Caco-2 (cell line): ENCODE results near the gene CCT7. TPM values are rescaled to one million over a fixed set of nuclear protein-coding genes. Genes with fewer than 3 reads are reported as not detected.

Experiments used
- BruUV-seq: library from RNA; stranded (reverse); fragments of 400-500 nt; replicated peaks from 2 replicates; lab custom pipeline; 2021; lab: Mats Ljungman, UMichigan
- CTCF ChIA-PET: fragments of 300-600 bp; sonication (Branson Sonifier 250); formaldehyde crosslinking; loops from one replicate; lab custom pipeline; 2022; ENCODE audit warnings: antibody characterized with exemption; lab: Charles Lee
- POLR2A ChIA-PET: fragments of 300-600 bp; sonication (Branson Sonifier 250); formaldehyde crosslinking; loops from one replicate; lab custom pipeline; 2022; ENCODE audit warnings: antibody characterized with exemption; lab: Charles Lee
- DNase-seq, 2 experiments: peaks; one replicate each; pipeline versions ENCODE4 v3.0.0 to v3.0.0-alpha.2; 2020 to 2022
- H3K27me3 ChIP-seq: replicated peaks from 2 replicates; pipeline ENCODE4 v1.6.0; 2011; ENCODE audit warnings: low read length; ENCODE audit not compliant: control insufficient read depth, insufficient read depth
- H3K36me3 ChIP-seq: 2 replicates; pipeline ENCODE4 v1.5.1; 2011; ENCODE audit warnings: low read length; ENCODE audit not compliant: control insufficient read depth, insufficient read depth
- H3K4me1 ChIP-seq: fragments of 250-450 bp; sonication (Bioruptor Pico); 2 replicates; pipeline ENCODE4 v1.5.1; 2020; ENCODE audit warnings: mild to moderate bottlenecking
- H3K4me3 ChIP-seq: 2 replicates; pipeline ENCODE4 v1.5.1; 2011; ENCODE audit warnings: low read depth, mild to moderate bottlenecking, control low read depth, low read length
- H3K9me3 ChIP-seq: fragments of 250-450 bp; sonication (Bioruptor Pico); 2 replicates; pipeline ENCODE4 v1.5.1; 2020; ENCODE audit warnings: mild to moderate bottlenecking, moderate library complexity
- H3K27ac Mint-ChIP-seq: one replicate; pipeline ENCODE4 v1.8.0; 2022; ENCODE audit warnings: mixed read lengths; ENCODE audit not compliant: unreplicated experiment
- H3K27me3 Mint-ChIP-seq: one replicate; pipeline ENCODE4 v1.8.0; 2022; ENCODE audit warnings: mixed read lengths; ENCODE audit not compliant: insufficient read depth, unreplicated experiment
- H3K36me3 Mint-ChIP-seq: one replicate; pipeline ENCODE4 v1.8.0; 2022; ENCODE audit warnings: mild to moderate bottlenecking, mixed read lengths; ENCODE audit not compliant: insufficient read depth, unreplicated experiment
- H3K4me1 Mint-ChIP-seq: one replicate; pipeline ENCODE4 v1.8.0; 2022; ENCODE audit warnings: low read depth, mixed read lengths; ENCODE audit not compliant: unreplicated experiment
- H3K4me3 Mint-ChIP-seq: one replicate; pipeline ENCODE4 v1.8.0; 2022; ENCODE audit warnings: mild to moderate bottlenecking, moderate library complexity, mixed read lengths; ENCODE audit not compliant: unreplicated experiment
- H3K9me3 Mint-ChIP-seq: one replicate; pipeline ENCODE4 v1.8.0; 2022; ENCODE audit warnings: mixed read lengths; ENCODE audit not compliant: unreplicated experiment
- intact Hi-C: fragments of 100-400 bp; cut with micrococcal nuclease; formaldehyde crosslinking; loops from one replicate; pipeline ENCODE4 v1.10.0; 2022; ENCODE audit not compliant: unreplicated experiment
- total RNA-seq: library from RNA; stranded (reverse); gene quantifications from 2 replicates; pipeline ENCODE4 v1.2.3, GENCODE V29; 2022
- TF ChIP-seq, protein P1 (sequence below), 2 experiments: fragments of 200-600 bp in 1 of 2; IDR thresholded peaks; 1 replicate in 1 of 2; 2 replicates in 1 of 2; pipeline versions ENCODE4 v1.5.1 to v1.8.0; 2011 to 2022; ENCODE audit warnings: antibody characterized with exemption in 1 of 2, control low read depth in 1 of 2, inconsistent platforms in 1 of 2, low read depth in 1 of 2, low read length in 1 of 2, mild to moderate bottlenecking in 1 of 2, moderate library complexity in 1 of 2; ENCODE audit not compliant: insufficient read depth in 1 of 2, severe bottlenecking in 1 of 2, unreplicated experiment in 1 of 2

CCT7 gene
- total RNA-seq, 1 experiment from 2014 or later, result 450 TPM

- no peaks in the 10 kb centered on the region for H3K9me3 Mint-ChIP-seq
- CTCF ChIA-PET, result interaction anchor here (0.7 to 1.7 kb wide), 14 partner anchors 8 to 94 kb away, joined by 3 to 16 read pairs (median 5); partner anchors contain the start of genes CCT7 and PRADC1
- H3K4me1 Mint-ChIP-seq, result peaks cover 21% of the 10 kb centered on the region
- TF ChIP-seq, protein P1, sequence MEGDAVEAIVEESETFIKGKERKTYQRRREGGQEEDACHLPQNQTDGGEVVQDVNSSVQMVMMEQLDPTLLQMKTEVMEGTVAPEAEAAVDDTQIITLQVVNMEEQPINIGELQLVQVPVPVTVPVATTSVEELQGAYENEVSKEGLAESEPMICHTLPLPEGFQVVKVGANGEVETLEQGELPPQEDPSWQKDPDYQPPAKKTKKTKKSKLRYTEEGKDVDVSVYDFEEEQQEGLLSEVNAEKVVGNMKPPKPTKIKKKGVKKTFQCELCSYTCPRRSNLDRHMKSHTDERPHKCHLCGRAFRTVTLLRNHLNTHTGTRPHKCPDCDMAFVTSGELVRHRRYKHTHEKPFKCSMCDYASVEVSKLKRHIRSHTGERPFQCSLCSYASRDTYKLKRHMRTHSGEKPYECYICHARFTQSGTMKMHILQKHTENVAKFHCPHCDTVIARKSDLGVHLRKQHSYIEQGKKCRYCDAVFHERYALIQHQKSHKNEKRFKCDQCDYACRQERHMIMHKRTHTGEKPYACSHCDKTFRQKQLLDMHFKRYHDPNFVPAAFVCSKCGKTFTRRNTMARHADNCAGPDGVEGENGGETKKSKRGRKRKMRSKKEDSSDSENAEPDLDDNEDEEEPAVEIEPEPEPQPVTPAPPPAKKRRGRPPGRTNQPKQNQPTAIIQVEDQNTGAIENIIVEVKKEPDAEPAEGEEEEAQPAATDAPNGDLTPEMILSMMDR (IDR thresholded peaks at IDR 0.05; ENCODE audit: insufficient read depth in 1 of 2, low read depth in 1 of 2, low read length in 1 of 2, severe bottlenecking in 1 of 2, unreplicated experiment in 1 of 2), result no peak
- intact Hi-C loops, result loop anchor here (5.0 kb wide), 2 partner anchors 181 to 381 kb away; partner anchors contain the start of gene SPR
- no peaks in the 10 kb centered on the region for H3K27me3 Mint-ChIP-seq
- no peak for DNase-seq
- Histone ChIP-seq H3K9me3 (no peaks in the 10 kb centered on the region), H3K36me3 (no peaks in the 10 kb centered on the region), H3K4me1 (peaks cover 12% of the 10 kb centered on the region; the same call in 1 of the 2 replicates), H3K27me3 (no peaks in the 10 kb centered on the region), H3K4me3 (peak overlapping the region; percentile 93)
- peak overlapping the region; percentile 72 for H3K4me3 Mint-ChIP-seq
- no TSS peak for BruUV-seq
- POLR2A ChIA-PET, result interaction anchor here (0.6 to 1.4 kb wide), 3 partner anchors 16 to 91 kb away, joined by 3 to 15 read pairs (median 3); partner anchors contain the start of genes CCT7, FBXO41 and PRADC1
- peak overlapping the region; percentile 14 for H3K27ac Mint-ChIP-seq
- peaks cover 18% of the 10 kb centered on the region for H3K36me3 Mint-ChIP-seq
These were observed 34.3 kb downstream of the CCT7 start for GRCh38 chr2:73268366-73268829.

GRCh38 chr2:73268830-73269685 lies 35.0 kb downstream of the CCT7 start:
- Histone ChIP-seq H3K4me1 (peaks cover 12% of the 10 kb centered on the region; the same call in 1 of the 2 replicates), H3K36me3 (no peaks in the 10 kb centered on the region), H3K27me3 (no peaks in the 10 kb centered on the region), H3K4me3 (peak overlapping the region; percentile 93), H3K9me3 (no peaks in the 10 kb centered on the region)
- ChIA-PET CTCF (interaction anchor here (0.6 to 1.7 kb wide), 15 partner anchors 9 to 210 kb away, joined by 3 to 16 read pairs (median 5); partner anchors contain the start of genes CCT7 and PRADC1), POLR2A (interaction anchor here (0.6 to 1.4 kb wide), 3 partner anchors 15 to 91 kb away, joined by 3 to 15 read pairs (median 3); partner anchors contain the start of genes CCT7, FBXO41 and PRADC1)
- H3K27me3 Mint-ChIP-seq, result no peaks in the 10 kb centered on the region
- no peaks in the 10 kb centered on the region for H3K9me3 Mint-ChIP-seq
- H3K36me3 Mint-ChIP-seq, result peaks cover 18% of the 10 kb centered on the region
- peak; percentile 90 for DNase-seq
- peak overlapping the region; percentile 14 for H3K27ac Mint-ChIP-seq
- peaks cover 21% of the 10 kb centered on the region for H3K4me1 Mint-ChIP-seq
- TF ChIP-seq, protein P1 (IDR thresholded peaks at IDR 0.05; ENCODE audit: insufficient read depth in 1 of 2, low read depth in 1 of 2, low read length in 1 of 2, severe bottlenecking in 1 of 2, unreplicated experiment in 1 of 2), result peak; percentile 12 to 36
- peak overlapping the region; percentile 72 for H3K4me3 Mint-ChIP-seq
- no TSS peak for BruUV-seq
- intact Hi-C loops, result loop anchor here (1.0 to 5.0 kb wide), 3 partner anchors 15 to 382 kb away; partner anchors contain the start of genes FBXO41 and SPR
